Kidney capillary endothelial cell (primary cell): ENCODE results near the gene SLC26A5.
"Not testable (repeated sequence)": the region's sequence is repeated elsewhere in the genome, so short reads cannot be mapped to it uniquely, and the experiment has no call there.

Experiments
- DNase-seq: peaks from one replicate; pipeline ENCODE4 v3.0.0-alpha.2; 2018; ENCODE audit warnings: low spot score

SLC26A5 gene, protein sequence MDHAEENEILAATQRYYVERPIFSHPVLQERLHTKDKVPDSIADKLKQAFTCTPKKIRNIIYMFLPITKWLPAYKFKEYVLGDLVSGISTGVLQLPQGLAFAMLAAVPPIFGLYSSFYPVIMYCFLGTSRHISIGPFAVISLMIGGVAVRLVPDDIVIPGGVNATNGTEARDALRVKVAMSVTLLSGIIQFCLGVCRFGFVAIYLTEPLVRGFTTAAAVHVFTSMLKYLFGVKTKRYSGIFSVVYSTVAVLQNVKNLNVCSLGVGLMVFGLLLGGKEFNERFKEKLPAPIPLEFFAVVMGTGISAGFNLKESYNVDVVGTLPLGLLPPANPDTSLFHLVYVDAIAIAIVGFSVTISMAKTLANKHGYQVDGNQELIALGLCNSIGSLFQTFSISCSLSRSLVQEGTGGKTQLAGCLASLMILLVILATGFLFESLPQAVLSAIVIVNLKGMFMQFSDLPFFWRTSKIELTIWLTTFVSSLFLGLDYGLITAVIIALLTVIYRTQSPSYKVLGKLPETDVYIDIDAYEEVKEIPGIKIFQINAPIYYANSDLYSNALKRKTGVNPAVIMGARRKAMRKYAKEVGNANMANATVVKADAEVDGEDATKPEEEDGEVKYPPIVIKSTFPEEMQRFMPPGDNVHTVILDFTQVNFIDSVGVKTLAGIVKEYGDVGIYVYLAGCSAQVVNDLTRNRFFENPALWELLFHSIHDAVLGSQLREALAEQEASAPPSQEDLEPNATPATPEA

DNA sequence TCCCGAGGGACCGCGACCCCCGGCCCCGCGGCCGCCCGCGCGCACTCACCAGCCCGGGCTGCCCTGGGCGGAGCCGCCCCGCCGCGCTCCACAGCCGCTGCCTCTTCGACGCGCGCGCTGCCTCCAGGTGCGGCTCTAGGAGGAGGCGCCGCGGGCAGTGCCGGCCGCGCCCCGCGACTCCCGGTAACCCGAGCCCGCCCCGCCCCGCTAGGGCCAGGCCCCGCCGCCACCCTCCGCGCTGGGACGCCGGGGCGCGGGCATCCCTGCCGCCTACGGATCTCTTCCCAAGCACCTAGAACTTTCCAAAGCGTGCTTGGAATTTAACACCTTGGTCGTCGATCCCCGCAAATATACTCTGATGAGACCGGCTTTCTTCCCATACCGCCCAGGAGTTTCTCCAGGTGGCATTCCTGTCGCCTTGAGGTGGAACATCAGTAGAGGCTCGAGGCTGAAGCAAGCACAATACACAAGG, at the start of gene SLC26A5:
Gene SLC26A5, minus strand, starts transcription at position 159 of the 472 bp plus-strand sequence. CDS start 24,693 bp downstream, outside the sequence.
- no peak for DNase-seq

DNA sequence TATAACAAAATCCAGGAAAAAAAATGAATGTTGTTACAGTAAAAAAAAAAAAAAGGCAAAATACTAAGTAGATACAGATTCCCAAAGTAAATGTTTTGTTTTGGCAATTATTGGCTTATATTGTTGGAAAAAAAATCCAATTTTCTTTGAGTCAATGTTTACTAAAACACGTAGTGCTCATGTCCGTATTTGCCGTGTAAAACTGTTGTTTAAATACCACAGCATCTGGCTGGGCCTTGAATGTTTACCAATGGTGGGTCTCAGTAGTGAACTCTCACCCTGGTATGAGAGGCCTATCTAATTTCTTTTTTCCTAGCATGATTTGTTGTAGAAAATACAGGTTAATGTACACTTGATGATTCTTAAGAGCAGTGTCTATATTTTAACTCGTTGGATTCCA, 41.4 kb upstream of the SLC26A5 start:
- DNase-seq, result no peak

DNA sequence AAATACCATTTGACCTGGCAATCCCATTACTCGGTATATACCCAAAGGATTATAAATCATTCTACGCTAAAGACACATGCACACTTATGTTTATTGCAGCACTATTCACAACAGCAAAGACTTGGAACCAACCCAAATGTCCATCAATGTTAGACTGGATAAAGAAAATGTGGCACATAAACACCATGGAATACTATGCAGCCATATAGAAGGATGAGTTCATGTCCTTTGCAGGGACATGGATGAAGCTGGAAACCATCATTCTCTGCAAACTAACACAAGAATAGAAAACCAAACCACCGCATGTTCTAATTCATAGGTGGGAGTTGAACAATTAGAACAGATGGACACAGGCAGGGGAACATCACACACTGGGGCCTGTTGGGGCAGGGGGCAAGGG, 40.9 kb upstream of the SLC26A5 start:
- DNase-seq, result not testable (repeated sequence)

DNA sequence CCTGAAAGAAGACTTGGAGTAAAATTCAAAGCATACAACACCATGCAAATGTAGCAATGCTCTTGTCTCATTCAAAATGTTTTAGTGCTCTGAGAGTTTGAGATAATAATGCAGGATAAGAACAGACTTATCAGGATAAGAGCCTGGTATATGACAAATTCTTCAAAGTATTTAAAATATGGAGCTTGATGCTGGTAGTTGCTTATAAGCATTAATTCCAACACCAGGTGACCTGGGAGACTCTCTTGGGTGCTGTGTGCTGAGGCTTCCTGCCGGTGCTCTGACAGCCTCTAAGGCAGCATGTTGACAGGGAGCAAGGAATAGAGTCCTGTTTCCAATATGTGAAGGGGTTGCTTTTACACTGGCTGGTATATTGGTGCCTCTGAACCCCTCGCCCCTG, 34.8 kb upstream of the SLC26A5 start:
- DNase-seq, result no peak

DNA sequence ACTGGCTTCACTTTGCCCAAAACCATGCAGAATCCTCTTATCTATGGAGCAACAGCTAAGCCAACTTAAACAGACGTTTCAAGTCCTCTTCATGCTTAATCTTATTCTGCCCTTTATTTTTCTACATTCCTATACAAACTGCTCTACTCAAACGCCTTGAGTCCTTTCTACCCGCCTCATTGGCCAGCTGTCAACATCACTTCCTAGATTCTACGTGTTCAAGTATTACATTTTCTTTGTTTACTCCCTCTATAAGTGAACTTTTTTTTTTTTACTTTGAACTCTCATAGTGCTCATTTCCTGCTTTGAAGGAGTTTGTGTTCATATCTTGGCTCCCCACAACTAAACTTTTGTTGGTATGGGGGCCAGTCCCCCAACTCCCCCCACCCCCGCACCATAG, 28.9 kb upstream of the SLC26A5 start:
- DNase-seq, result no peak

DNA sequence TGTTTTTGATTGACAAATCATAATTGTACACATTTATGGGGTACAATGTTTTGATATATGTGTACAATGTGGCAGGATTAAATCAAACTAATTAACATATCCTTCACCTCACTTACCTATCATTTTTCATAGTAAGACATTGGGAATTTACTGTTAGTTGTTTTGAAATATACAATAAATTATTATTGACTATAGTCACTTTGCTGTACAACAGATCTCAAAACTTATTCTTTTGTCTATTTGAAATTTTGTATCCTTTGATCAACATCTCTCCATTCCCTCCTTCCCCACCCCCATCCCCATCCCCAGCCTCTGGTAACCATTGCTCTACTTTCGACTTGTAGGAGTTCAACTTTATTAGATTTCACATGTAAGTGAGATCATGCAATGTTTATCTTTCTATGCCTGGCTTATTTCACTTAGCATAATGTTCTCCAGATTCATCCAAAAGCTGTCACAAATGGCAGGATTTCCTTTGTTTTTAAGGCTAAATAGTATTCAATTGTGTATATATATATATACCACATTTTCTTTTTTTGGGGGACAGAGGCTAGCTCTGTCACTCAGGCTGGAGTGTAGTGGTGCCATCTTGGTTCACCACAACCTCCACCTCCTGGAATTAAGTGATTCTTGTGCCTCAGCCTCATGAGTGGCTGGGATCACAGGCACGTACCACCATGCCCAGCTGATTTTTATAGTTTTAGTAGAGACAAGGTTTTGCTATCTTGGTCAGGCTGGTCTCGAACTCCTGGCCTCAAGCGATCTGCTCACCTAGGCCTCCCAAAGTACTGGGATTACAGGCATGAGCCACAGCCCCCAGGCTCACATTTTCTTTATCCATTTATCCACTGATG, 23.3 kb upstream of the SLC26A5 start:
- no peak for DNase-seq

DNA sequence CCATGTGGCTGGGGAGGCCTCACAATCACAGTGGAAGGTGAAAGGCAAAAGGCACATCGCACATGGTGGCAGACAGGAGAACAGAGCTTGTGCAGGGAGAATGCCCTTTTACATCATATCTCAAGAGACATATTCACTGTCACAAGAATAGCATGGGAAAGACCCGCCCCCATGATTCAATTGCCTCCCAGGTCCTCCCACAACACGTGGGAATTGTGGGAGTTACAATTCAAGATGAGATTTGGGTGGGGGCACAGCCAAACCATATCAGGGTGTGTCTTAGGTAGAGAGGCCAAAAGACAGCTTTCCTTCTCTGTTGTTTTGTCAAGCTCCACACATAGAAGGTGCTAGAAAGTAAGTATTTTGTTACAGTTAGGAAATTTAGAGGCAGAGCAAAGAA, 20.8 kb upstream of the SLC26A5 start:
- no peak for DNase-seq

DNA sequence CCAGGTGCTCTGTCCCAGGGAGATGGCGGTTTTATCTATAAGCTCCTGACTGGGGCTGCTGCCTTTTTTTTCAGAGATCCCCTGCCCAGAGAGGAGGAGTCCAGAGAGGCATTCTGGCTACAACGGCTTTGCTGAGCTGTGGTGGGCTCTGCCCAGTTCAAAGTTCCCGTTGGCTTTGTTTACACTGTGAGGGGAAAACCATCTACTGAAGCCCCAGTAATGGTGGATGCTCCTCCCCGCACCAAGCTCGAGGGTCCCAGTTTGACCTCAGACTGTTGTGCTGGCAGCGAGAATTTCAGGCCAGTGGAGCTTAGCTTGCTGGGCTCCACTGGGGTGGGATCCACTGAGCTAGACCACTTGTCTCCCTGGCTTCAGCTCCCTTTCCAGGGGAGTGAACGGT, 16.4 kb upstream of the SLC26A5 start:
- DNase-seq, result no peak

DNA sequence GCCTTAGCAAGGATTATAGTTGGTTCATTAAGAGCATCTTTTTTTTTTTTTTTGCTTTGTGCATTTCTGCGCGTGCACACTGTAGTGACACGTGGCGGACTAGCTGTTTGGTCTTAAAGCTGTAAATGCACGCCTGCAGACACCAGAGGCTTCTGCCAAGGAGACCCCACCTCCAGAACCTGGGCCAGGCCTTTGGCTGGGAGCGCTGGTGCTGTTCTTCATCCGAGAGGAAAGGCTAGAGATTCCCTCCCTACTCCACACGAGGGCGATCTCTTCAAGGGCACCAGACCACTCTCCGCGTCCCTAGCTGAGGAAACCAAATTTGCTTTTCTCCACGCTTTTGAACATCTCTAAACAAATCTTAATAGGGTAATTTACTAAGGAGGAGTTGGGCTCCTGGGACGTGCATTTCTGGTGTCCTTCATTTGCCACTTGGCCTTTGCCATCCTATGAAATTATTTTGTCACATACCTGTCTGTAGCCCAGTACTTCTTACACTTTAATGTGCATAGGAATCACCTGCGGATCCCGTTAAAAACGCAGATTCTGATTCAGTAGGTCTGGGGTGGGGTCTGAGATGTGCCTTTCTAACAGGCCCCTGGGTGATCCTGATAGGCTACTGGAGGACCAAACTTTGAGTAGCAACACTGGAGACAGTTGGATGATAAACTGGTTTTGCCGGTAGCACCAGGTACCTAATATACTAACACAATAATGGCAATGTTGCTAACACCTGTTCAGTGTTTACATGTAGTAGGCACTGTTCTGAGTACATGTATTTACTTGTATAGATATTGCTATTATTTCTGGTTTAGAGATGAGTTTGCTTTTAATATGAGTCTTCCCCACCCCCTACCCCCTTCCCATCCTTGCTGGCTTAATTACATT, 1.3 kb upstream of the SLC26A5 start:
- DNase-seq, result peak; percentile 54

DNA sequence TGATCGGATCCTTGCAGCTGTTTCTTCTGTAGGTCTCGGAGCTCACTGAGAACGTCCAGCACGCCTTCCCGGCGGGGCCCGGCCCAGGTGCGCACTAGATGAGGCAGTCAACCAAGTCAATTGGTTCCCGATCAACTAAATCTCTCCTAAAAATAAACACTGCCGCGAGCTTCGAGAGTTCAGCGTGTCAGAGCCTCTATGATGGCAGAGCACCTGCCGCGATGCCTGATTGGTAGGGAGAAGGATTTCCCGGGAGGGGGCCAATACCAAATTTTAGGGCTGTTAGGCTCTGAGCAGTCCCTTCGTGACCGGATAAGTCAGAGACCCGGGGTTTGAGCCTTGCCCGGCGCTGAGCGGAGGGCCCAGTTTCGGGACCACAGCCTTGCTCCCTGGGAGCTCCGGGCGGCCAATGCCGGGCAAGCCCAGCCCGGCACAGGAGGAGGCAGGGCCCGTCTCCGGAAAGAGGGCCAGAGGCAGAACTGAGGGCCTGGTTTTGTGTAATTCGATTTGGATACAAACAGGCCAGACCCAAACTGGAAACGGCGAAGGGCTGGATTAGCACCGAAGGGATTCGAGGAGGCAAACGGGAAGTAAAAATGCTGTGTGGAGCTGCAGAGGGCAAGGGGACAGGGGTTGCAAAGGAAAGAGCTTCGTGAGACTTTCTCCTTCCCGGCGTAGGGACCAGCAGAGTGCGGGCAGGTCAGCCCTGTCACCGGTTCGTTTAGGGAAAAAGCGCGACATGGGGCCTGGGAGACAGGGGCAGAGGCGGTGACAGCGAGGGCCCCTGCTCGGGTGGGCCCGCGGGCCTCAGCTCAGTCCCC, 569 bp downstream of the SLC26A5 start:
- DNase-seq, result no peak

DNA sequence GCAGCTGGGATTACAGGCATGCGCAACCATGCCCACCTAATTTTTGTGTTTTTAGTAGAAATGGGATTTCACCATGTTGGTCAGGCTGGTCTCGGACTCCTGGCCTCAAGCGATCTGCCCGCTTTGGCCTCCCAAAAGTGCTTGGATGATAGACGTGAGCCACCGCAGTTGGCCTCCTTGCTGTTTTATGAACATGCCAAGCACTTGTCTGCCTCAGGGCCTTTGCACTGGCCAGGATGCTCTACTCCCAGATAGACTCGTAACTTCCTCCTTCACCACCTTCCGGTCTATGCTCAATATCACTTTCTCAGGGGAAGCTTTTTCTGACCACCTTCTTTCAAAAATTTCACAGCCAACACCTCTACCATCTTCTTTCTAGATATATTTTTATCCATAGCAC, 6.3 kb downstream of the SLC26A5 start:
- no peak for DNase-seq

DNA sequence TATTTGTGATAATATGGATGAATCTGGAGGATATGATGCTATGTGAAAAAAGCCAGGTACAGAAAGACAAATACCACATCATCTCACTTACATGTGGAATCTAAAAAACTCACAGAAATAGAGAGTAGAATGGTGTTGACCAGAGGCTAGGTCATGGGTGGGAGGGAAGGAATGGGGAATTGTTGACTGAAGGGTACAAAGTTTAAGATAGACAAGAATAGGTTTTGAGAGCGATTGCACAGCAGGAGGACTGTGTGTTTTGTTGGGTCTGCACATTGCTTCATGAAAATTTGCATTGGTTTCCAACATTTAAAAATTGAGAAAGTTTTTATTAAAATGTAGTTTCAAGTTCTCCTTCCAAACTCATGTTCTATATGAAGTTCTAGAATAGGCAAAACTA, 8.4 kb downstream of the SLC26A5 start:
- DNase-seq, result no peak

DNA sequence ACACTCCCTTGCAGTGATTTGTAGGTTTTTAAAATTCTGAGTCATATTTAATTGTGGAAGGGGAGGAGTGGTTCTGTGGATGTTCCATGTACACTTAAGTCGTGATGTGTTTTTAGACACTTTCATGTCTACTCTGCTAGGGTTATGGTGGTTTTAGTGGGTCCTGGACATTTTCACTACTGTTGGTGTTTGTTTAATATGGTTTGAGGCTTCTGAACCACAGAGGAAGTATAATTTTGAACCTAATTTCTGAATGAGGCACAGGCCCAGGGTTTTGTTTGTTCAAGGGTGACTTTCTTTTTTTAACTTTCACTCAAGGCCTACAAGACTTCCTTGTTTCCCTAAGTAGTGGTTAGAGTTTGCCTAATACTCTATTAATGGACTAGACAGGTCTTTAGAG, 13.3 kb downstream of the SLC26A5 start:
- no peak for DNase-seq

DNA sequence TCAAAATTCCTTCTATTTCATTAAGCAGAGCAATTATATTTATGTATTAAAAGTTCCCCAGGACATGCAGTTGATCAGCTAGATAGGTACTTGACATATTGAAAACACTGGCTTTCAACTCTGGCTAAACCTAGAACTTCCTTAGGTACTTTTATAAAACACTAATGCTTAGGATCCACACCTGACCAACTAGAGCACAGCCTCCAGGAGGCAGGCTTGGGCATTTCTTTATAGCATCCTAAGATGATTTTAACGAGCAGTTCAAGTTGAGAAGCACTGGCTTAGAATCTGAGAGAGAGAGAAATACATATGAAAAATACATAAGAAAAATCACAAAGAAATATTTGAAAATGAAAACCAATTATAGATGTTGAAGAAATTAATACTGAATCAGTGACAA, 20.8 kb downstream of the SLC26A5 start:
- no peak for DNase-seq

DNA sequence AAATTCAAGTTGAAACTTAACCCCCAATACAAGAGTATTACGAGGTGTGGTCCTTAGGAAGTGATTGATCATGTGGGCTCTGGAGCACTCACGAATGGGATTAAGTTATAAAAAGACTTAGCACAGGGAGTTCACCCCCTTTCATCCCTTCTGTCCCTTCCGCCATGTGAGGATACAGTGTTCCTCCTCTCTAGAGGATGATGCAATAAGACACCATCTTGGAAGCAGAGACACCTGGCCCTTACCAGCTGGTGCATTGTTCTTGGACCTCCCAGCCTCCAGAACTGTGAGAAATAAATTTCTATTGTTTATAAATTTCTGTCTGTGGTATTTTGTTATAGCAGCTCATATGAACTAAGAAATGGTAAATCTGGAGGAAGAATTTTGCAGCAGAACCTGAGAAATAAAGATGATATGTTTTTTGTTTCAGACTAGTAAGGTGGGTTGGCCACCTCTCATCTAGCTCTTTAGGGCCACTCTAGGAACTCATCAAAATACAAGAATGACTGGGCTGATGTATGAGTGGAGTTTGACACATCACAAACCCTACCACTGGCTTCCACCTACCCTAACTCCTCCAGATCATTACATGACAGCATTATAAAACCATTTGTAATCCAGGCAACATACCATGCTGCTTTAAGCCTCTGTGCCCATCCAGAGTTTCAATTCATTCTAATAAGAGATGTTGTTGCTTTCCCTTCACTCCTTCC, 22.4 kb downstream of the SLC26A5 start:
- DNase-seq, result no peak

DNA sequence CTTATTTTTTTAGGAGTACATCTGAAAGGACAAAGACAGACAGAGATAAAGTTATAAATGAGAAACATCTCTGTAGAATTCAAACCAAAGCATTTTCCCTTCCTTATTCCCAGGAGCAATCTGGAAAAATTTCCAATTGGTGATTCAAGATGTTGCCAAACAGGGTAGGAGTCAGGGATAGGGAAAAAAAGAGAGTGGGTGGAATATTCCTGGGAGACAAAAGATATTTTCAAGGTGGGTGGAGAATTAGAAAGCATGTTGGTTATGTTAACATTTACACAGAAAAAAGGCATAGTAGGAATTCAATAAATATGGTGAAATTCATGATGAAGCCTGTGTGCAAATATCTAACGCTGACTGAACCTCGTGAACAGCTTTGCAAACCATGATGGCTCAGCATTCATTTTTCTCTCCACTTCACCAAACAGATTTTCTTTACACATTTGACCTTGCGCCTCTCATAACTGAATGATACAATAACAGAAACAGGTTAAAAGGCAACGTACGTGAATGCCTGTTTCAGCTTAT, 25.1 kb downstream of the SLC26A5 start:
- no peak for DNase-seq

DNA sequence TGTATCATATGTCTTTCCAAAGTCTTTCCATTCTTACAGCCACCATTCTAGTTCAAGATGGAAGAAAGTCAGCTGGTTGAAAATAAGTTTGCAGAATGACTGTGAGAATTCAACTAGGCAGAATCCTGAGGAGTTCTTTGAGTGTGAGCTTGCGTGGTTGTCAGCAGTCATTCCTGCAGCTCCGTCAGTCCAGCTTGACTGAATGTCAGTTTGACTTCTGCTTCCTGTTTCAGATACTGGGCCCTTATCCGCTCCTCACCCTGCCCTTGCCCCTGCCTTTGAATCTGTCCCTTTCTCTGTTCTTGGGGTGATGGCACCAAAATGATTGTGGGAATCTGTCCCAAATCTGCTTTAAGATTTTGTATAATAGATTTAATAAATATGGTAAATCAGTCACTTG, 27.8 kb downstream of the SLC26A5 start:
- no peak for DNase-seq

DNA sequence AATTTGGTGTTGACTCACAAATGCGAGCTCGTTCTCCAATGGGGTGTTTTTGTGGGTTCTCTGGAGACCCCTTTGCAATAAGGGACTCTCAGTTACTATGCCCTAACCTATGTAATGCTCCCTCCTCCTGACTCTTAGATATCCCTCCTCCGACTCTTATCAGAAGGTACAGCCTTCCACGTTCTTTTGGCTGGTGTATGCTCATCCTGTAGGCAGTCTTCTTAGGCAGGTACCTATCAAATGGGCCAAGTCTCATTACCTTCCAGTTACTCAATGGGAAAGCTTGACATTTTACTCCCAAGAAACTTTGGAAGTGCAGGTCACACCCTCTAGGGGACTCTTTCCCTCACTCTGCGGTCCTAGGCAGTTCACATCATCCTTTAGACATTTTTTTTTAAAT, 32.6 kb downstream of the SLC26A5 start:
- DNase-seq, result no peak

DNA sequence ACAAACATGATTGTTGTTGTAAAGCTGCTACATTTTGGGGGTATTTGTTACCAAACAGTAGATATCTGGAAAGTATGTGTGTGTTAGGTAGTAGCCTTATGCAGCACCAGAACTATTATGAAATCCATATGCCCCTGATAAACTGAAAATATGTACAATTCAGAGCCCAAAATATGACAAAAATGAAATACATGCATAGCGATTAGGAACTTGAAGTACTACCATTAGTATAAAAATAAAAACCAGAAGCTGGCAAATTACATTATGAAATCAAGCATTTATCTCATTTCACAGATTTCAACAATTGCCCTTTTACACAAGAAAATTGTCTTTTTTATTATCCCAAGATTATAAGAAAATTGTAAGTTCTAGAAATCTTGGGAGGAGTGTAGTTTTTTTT, 33.9 kb downstream of the SLC26A5 start:
- no peak for DNase-seq
